Measurements from ENCODE around the gene UNC5C.

UNC5C gene

GRCh38 chr4:95386410-95386809 is 162.4 kb downstream of the UNC5C start:
- no peak for DNase-seq

DNA sequence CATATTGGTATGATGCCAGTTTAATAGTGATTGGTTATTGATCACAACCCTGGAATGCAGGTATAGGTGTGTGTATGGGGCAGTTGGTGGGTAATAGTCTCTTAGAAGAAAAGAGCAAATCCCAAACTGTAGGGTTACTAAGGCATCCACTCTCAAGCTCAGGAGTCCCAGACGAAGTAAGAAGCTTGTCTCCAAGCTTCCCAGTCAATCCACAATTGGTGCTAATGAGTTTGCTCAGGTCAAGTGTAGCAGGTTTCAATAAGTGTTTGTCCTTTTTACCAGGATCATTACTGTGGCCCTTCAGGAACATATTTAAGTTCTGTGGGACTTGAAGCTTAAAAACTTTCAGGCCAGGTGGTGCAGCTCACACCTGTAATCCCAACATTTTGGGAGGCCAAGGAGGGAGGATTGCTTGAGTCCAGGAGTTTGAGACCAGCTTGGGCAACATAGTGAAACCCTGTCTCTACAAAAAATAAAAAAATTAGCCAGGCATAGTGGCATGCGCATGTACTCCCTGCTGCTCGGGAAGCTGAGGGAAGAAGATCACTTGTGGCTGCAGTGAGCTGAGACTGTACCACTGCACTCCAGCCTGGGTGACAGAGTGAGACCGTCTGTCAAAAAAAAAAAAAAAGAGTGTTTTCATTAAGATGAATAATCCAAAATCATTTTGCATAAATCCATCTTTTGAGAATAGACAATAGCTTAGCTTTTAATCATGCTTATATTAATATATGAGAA is 166.8 kb downstream of the UNC5C start:
- DNase-seq: no peak

GRCh38 chr4:95379633-95380032 is 169.1 kb downstream of the UNC5C start:
- DNase-seq: no peak

GRCh38 chr4:95377366-95377900 is 171.3 kb downstream of the UNC5C start:
- DNase-seq: no peak

GRCh38 chr4:95371476-95372224 is 177.1 kb downstream of the UNC5C start:
- DNase-seq: no peak

- DNase-seq: no peak
Measured at GRCh38 chr4:95367824-95368223, 180.9 kb downstream of the UNC5C start.

GRCh38 chr4:95363966-95364365 is 184.8 kb downstream of the UNC5C start:
- no peak for DNase-seq

DNA sequence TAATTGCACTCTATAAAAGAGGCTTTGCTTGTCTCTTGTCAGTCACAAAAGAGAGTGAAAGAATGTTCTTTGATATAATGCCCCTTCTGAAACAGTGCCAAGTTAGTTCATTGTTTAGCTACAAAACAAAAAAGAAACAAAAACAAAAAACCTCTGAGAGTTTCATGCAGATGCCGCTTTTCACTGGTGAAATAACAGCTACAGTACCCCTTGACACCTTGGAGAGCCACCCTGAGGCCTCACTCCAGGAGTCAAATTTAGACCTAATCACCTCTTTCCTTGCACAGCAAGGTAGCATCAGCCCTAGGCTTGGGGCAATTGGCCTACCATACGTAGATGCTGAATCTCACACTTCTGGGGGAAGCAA is 185.2 kb downstream of the UNC5C start:
- no peak for DNase-seq

DNA sequence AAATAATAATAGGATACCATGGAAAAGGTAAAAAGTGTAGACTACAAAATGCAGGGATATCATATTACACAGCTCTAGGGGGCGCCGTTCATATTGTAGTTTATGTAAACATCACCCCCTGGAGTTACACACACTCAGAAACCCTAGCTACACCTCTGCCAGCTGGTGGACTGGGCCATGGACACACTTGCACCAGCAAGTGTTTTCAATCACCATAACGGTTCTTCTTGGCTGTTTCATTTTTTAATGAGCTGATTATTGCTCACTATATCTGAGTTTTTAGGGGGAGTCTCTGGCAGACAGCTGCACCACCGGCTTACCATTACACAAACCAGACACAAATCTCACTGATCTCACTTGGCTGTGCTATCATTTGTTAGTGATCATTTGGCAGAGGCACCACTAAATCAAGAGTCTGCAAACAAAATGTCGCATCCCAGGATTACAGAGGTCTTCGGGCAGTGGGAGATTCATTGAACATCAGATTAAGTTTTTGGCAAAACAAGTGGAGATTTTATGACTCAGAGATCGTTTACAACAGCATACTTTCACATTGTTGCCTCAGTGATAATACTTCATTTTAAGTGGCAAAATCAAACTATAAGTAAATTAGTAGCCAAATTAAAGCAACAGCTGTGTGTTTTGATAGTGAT is 185.7 kb downstream of the UNC5C start:
- no peak for DNase-seq

GRCh38 chr4:95362066-95362465 is 186.7 kb downstream of the UNC5C start:
- peak; percentile 35 for DNase-seq

GRCh38 chr4:95361696-95361965 is 187.1 kb downstream of the UNC5C start:
- no peak for DNase-seq

- DNase-seq: no peak
Measured at GRCh38 chr4:95360906-95361695, 187.7 kb downstream of the UNC5C start.

- DNase-seq: no peak
Measured at GRCh38 chr4:95360256-95360903, 188.4 kb downstream of the UNC5C start.

- DNase-seq: no peak
Measured at GRCh38 chr4:95358421-95358820, 190.4 kb downstream of the UNC5C start.

- no peak for DNase-seq
Measured at GRCh38 chr4:95355021-95355420, 193.8 kb downstream of the UNC5C start.

DNA sequence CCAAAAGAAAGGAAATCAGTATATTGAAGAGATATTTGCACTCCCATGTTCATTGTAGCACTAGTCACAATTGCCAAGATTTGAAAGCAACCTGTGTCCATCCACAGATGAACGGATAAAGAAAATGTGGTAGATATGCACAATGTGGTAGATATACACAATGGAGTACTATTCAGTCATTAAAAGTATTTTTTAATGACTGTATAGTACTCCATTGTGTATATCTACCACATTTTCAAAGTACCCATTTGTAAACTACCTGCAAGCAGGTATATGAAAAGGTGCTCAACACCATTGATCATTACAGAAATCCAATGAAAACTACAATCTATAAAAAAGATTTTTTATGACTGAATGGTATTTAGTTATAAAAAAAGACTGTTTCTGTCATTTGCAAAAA is 200.4 kb downstream of the UNC5C start:
- no peak for DNase-seq

DNA sequence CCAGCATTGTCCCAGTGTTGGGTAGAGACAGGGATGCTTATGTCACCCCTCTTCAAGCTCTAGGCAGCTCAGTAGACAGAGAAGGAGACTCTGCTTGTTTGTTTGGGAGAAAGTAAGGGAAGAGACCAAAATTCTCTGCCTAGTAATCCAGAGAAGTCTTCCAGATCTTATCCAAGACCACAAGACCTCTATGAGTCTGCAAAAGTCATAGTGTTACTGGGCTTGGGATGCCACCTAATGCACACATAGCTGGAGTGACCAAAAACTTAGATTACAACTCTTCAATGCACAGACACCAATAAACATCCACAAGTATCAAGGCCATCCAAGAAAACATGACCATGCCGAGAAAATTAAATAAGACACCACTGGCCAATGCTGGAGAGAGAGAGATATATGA is 205.5 kb downstream of the UNC5C start:
- no peak for DNase-seq

DNA sequence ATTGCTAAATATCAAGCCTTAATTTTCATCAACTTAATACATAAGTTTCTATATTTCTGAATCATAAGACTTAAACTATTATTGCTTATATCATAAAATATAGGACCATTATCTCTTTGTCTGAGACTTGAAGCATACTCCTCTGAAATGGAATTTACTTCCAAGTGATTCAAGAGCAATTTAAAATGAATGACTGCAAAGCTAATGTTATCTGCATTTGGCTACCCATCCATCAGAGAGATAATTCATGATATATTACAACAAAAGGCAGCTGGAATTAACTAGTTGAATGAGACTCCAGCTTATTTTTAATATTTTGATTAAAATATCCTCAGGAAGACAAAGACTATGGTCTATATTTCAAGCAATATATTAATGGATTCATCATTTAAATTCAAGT is 208.6 kb downstream of the UNC5C start:
- DNase-seq: no peak

DNA sequence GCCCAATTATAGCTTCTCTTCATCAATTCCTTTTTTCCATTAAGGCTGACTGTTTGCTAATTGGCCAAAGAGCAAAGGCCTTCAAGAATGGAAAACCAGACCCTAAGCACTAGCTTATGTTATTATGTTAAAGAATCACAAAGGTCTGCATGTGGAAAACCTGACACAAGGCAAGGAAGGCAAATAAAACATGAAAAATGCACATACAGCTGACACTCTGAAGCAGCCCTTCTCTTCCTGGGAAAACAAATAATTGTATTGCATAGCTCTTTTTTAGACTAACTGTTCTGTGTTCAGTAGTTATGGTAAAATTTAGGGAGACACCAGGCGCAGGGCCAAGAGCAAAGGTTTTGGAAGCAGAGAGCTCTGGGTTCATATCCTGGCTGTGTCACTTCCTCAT is 223.1 kb downstream of the UNC5C start:
- no peak for DNase-seq

GRCh38 chr4:95319169-95319568 is 229.6 kb downstream of the UNC5C start:
- no peak for DNase-seq

- DNase-seq: no peak
Measured at GRCh38 chr4:95318483-95318882, 230.3 kb downstream of the UNC5C start.

DNA sequence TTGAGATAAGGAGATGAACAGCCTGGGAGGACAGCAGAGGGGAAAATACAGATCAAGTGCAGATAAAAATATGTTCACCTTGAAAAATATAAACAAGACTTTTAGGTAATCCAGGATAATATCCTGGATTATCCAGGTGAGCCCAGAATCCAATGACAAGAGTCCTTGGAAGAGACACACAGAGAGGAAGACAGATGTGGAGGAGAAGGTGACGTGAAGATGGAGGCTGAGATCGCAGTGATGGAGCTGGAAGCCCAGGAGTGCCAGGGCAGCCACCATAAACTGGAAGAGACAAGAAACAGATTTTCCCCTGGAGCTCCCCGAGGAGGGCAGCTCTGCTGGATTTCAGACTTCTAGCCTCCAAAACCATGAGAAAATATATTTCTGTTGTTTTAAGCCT is 230.7 kb downstream of the UNC5C start:
- no peak for DNase-seq
